Measurements from ENCODE around the gene GDF2.

The GDF2 gene

DNA sequence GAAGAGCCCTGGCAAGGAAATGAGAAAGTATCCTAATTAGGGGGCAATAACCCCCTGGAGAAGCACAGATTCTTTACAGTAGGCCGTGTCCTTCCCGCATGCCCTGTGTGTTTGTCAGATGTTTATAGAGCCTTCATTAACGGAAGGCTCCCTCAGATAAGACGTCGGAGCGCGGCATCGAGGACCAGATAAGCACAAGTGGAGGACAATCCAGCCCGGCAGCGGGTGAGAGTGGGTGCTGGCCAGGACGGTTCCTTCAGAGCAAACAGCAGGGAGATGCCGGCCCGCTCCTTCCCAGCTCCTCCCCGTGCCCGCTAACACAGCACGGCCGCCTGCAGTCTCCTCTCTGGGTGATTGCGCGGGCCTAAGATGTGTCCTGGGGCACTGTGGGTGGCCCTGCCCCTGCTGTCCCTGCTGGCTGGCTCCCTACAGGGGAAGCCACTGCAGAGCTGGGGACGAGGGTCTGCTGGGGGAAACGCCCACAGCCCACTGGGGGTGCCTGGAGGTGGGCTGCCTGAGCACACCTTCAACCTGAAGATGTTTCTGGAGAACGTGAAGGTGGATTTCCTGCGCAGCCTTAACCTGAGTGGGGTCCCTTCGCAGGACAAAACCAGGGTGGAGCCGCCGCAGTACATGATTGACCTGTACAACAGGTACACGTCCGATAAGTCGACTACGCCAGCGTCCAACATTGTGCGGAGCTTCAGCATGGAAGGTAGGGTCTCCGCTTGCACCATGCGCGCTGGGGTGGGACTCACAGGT is at the start of gene GDF2:
GDF2 (plus strand) TSS at position 155 of the 762 bp plus-strand sequence; CDS start at position 370, 215 bp downstream.
- H4K20me1 ChIP-seq (ENCODE audit: insufficient read depth, low read length) = no peaks in the 10 kb centered on the region
- no peak for DNase-seq
- TF ChIP-seq EZH2 (IDR thresholded peaks at IDR 0.05; ENCODE audit: borderline replicate concordance, low read depth, low read length, severe bottlenecking) = no peak
- TF ChIP-seq CTCF (IDR thresholded peaks at IDR 0.05; ENCODE audit: borderline replicate concordance, extremely low read depth, low read length, poor library complexity, severe bottlenecking) = no peak
- H3K27ac ChIP-seq (ENCODE audit: low read length) = no peak within 1 kb of the TSS
- no peak within 1 kb of the TSS for H3K9ac ChIP-seq (ENCODE audit: low read depth, low read length)
- no peak within 1 kb of the TSS for H2AFZ ChIP-seq (ENCODE audit: low read depth, low read length)
- no peaks in the 10 kb centered on the region for H3K9me3 ChIP-seq (ENCODE audit: insufficient read depth, low read length, severe bottlenecking)
- no peak within 1 kb of the TSS for H3K4me3 ChIP-seq (ENCODE audit: low read depth in 1 of 2, low read length in 2 of 2)
- no peak for ATAC-seq (ENCODE audit: insufficient read depth, low read depth)
- H3K4me2 ChIP-seq (ENCODE audit: insufficient read depth, low read length) = no peak within 1 kb of the TSS
- no peaks in the 10 kb centered on the region for H3K79me2 ChIP-seq (ENCODE audit: insufficient read depth, low read length)
- no peaks in the 10 kb centered on the region for H3K36me3 ChIP-seq (ENCODE audit: insufficient read depth, low read length)
- H3K4me1 ChIP-seq (ENCODE audit: insufficient read depth, low read length) = no peaks in the 10 kb centered on the region
- H3K27me3 ChIP-seq (ENCODE audit: insufficient read depth, low read length, poor library complexity) = peaks cover 3% of the 10 kb centered on the region

DNA sequence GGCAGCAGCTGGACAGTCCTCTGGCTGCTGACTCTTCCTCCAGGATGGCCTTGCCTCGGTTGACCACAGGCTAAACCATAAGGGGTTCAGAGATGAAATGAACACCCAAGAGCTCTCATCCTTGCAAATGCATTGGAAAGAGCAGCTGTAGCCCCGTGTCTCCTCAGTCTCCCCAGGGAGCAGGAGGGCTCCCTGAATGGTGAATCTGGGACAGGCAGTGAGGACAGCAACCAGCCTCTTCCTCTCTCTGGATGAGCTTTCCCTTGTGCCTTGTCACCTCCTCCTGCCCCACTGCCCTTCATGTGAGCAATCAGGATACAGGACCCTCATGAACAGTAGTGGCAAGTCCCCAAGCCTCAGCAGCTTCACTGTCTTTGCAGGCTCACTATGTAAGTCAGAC is 46.2 kb upstream of the GDF2 start:
- Histone ChIP-seq H3K9ac (ENCODE audit: low read depth, low read length) (no peak overlapping the region), H3K4me1 (ENCODE audit: insufficient read depth, low read length) (peaks cover 36% of the 10 kb centered on the region), H3K27ac (ENCODE audit: low read length) (peak overlapping the region; percentile 86), H3K9me3 (ENCODE audit: insufficient read depth, low read length, severe bottlenecking) (no peaks in the 10 kb centered on the region), H3K4me2 (ENCODE audit: insufficient read depth, low read length) (no peak overlapping the region), H3K36me3 (ENCODE audit: insufficient read depth, low read length) (no peaks in the 10 kb centered on the region), H3K79me2 (ENCODE audit: insufficient read depth, low read length) (no peaks in the 10 kb centered on the region), H3K4me3 (ENCODE audit: low read depth in 1 of 2, low read length in 2 of 2) (no peak overlapping the region), H4K20me1 (ENCODE audit: insufficient read depth, low read length) (no peaks in the 10 kb centered on the region), H2AFZ (ENCODE audit: low read depth, low read length) (peak overlapping the region; percentile 10; the same call in 1 of the 2 replicates), H3K27me3 (ENCODE audit: insufficient read depth, low read length, poor library complexity) (no peaks in the 10 kb centered on the region)
- ATAC-seq (ENCODE audit: insufficient read depth, low read depth) = no peak
- TF ChIP-seq EZH2 (IDR thresholded peaks at IDR 0.05; ENCODE audit: borderline replicate concordance, low read depth, low read length, severe bottlenecking) = no peak
- no peak for TF ChIP-seq CTCF (IDR thresholded peaks at IDR 0.05; ENCODE audit: borderline replicate concordance, extremely low read depth, low read length, poor library complexity, severe bottlenecking)
- DNase-seq = no peak

DNA sequence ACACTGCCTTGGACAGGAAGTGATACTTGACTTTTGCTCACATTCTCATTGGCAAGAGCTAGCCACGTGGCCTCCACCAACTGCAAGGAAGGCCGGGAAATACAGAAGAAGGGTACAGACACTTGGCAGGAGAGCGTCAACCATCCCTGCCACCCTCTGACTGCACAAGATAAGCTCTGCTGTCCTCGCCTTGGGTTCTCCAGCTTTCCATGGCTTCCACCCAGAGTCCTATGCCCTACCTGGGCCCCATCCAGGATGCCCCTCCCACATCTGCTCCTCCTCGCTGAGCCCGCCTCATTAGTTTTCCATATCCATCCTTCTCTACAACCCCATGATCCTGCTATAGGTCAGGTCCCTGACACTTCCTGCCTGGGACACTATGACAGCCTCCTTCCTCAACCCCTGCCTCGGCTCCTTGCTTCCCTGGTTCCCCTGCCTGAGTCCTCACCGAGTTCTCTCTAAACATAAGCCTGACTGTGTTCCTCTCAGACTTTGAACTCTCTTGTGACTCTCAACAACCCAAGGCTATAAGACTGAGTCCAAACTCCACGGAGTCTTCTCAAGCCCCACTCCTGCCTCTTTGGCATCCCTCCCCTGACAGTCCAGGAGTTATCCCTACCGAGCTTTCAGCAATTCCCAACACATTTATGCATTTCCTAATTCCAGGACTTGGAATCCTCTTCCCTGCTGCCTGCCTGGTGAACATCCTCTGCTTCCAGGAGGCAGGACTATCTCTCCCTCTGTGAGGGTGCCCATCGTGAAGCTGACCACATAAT is 45.5 kb upstream of the GDF2 start:
- Histone ChIP-seq H3K4me3 (ENCODE audit: low read depth in 1 of 2, low read length in 2 of 2) (no peak overlapping the region), H3K79me2 (ENCODE audit: insufficient read depth, low read length) (no peaks in the 10 kb centered on the region), H3K4me1 (ENCODE audit: insufficient read depth, low read length) (peaks cover 36% of the 10 kb centered on the region), H3K4me2 (ENCODE audit: insufficient read depth, low read length) (peak overlapping the region; percentile 20; the same call in 1 of the 2 replicates), H3K9me3 (ENCODE audit: insufficient read depth, low read length, severe bottlenecking) (no peaks in the 10 kb centered on the region), H3K27me3 (ENCODE audit: insufficient read depth, low read length, poor library complexity) (no peaks in the 10 kb centered on the region), H3K36me3 (ENCODE audit: insufficient read depth, low read length) (no peaks in the 10 kb centered on the region), H4K20me1 (ENCODE audit: insufficient read depth, low read length) (no peaks in the 10 kb centered on the region), H3K9ac (ENCODE audit: low read depth, low read length) (peak overlapping the region; percentile 40), H3K27ac (ENCODE audit: low read length) (peak overlapping the region; percentile 86), H2AFZ (ENCODE audit: low read depth, low read length) (peak overlapping the region; percentile 10; the same call in 1 of the 2 replicates)
- TF ChIP-seq EZH2 (IDR thresholded peaks at IDR 0.05; ENCODE audit: borderline replicate concordance, low read depth, low read length, severe bottlenecking) (no peak), CTCF (IDR thresholded peaks at IDR 0.05; ENCODE audit: borderline replicate concordance, extremely low read depth, low read length, poor library complexity, severe bottlenecking) (no peak)
- no peak for DNase-seq
- no peak for ATAC-seq (ENCODE audit: insufficient read depth, low read depth)

All from DND-41 (cell line).